Upper lobe of left lung (tissue), 6 donors: ENCODE results near the gene TPT1. TPM values are rescaled to one million over a fixed set of nuclear protein-coding genes. Genes with fewer than 3 reads are reported as not detected.

Experiments
- ATAC-seq, 2 donors: fragments of 200-7000 bp; cut with Tn5 transposase; one replicate each; pipeline ENCODE4 v1.9.1; 2022; ENCODE audit warnings: mild to moderate bottlenecking in 2 of 2, moderate library complexity in 2 of 2; ENCODE audit not compliant: low FRiP score in 2 of 2
- DNase-seq, 2 donors: peaks; one replicate each; pipeline ENCODE4 v3.0.0-alpha.2; 2019 to 2020
- H3K27ac ChIP-seq, 4 donors: fragments of 200-600 bp; sonication (generic); one replicate each; pipeline ENCODE4 v1.5.1; 2016 to 2019
- H3K27me3 ChIP-seq, 4 donors: fragments of 200-600 bp; sonication (generic); one replicate each; pipeline ENCODE4 v1.5.1; 2017 to 2019
- H3K36me3 ChIP-seq, 4 donors: fragments of 200-600 bp; sonication (generic); one replicate each; pipeline ENCODE4 v1.5.1; 2016 to 2019
- H3K4me1 ChIP-seq, 4 donors: fragments of 200-600 bp; sonication (generic); one replicate each; pipeline ENCODE4 v1.5.1; 2018 to 2019
- H3K4me3 ChIP-seq, 4 donors: fragments of 200-600 bp; sonication (generic); one replicate each; pipeline ENCODE4 v1.5.1; 2017 to 2019; ENCODE audit warnings: mild to moderate bottlenecking in 2 of 4, moderate library complexity in 1 of 4
- H3K9me3 ChIP-seq, 4 donors: fragments of 200-600 bp; sonication (generic); one replicate each; pipeline ENCODE4 v1.5.1; 2018 to 2019
- CTCF ChIP-seq, 6 experiments: fragments of 450-650 bp in 4 of 6; fragments of 200-600 bp in 2 of 6; sonication (generic) in 2 of 6; IDR thresholded peaks; one replicate each; pipeline ENCODE4 v1.5.1; 2016 to 2019; ENCODE audit warnings: antibody characterized with exemption in 6 of 6
- EP300 ChIP-seq, 4 donors: sonication (generic); formaldehyde crosslinking; IDR thresholded peaks; one replicate each; pipeline ENCODE4 v1.5.1; 2017; ENCODE audit warnings: antibody characterized with exemption in 4 of 4, control low read depth in 2 of 4
- POLR2A ChIP-seq, 4 donors: fragments of 450-650 bp; IDR thresholded peaks; one replicate each; pipeline ENCODE4 v1.5.1; 2016 to 2017; ENCODE audit warnings: antibody characterized with exemption in 4 of 4, mild to moderate bottlenecking in 2 of 4
- POLR2AphosphoS5 ChIP-seq, 2 donors: sonication (generic); formaldehyde crosslinking; IDR thresholded peaks; one replicate each; pipeline ENCODE4 v1.5.1; 2017; ENCODE audit warnings: antibody characterized with exemption in 2 of 2
- WGBS, 2 donors: methylation state at CpG; one replicate each; pipeline ENCODE4 v1.1.5; 2017 to 2018; 5-methylcytosine and 5-hydroxymethylcytosine counted together
- total RNA-seq, 6 donors: library from RNA; depleted of rRNA in 4 of 6; stranded (reverse); fragments of >200 nt in 4 of 6; gene quantifications; one replicate each; pipeline versions ENCODE4 v1.1.0 to v1.2.1, GENCODE V29; 2016 to 2021
- donor health status: DM: no; HTN: no; CAD: no; lungs with moderate emphysema.
- donor health status: DM: no; HTN: yes; CAD: no; lungs with severe emphysema.

The TPT1 gene
- total RNA-seq, 6 donors from 2014 or later, result 1,931 to 4,546 (median 2,844) TPM

DNA sequence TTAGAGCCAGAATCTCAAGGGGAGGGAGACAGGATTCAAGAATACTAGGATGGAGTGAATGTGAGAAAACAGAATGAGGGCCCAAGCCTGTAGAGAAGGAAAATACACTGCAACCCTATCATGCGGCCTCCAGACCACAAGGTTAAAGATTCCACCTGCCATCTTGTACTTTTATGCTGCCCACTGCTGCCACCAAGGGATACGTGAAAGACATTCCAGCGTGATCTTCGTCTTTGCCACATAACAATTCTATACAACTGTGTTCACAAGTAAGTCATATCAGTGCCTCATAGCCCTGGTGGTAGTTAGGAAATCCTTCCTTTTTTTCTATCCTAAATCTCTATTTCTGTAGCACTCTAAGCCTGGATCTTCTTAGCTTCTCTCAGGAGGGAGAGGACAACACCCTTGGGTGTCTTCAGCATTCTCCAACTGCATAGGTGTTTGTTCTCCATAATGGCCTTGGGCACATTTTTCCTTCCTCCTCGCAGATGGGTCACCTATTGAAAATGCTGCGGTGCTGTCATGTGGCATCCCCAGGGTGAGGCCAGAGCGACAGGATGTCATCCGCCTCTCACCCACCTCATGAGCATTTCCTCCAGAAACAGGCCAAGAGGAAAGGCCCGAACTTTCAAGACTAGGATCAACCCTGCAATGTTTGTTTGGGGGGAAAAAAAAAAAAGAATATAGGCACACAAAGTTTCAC is 13.6 kb downstream of the TPT1 start:
- H3K27me3 ChIP-seq, result no peaks in the 10 kb centered on the region
- H3K27ac ChIP-seq, result peak overlapping the region in 3 of 4 donors; percentile 0 to 62 (median 50)
- DNase-seq (no peak), ATAC-seq (no peak)
- no peak overlapping the region for H3K4me3 ChIP-seq
- TF ChIP-seq EP300 (IDR thresholded peaks at IDR 0.05), result no peak
- TF ChIP-seq POLR2A (IDR thresholded peaks at IDR 0.05), result no peak
- TF ChIP-seq CTCF (IDR thresholded peaks at IDR 0.05), result no peak
- no peak for TF ChIP-seq POLR2AphosphoS5 (IDR thresholded peaks at IDR 0.05)
- H3K4me1 ChIP-seq, result peaks cover 33 to 48% (median 40%) of the 10 kb centered on the region in 4 donors
- H3K9me3 ChIP-seq, result no peaks in the 10 kb centered on the region
- WGBS, 2 donors, result 63 to 77% methylated on average over 9 of the region's 9 CpGs
- no peaks in the 10 kb centered on the region for H3K36me3 ChIP-seq

DNA sequence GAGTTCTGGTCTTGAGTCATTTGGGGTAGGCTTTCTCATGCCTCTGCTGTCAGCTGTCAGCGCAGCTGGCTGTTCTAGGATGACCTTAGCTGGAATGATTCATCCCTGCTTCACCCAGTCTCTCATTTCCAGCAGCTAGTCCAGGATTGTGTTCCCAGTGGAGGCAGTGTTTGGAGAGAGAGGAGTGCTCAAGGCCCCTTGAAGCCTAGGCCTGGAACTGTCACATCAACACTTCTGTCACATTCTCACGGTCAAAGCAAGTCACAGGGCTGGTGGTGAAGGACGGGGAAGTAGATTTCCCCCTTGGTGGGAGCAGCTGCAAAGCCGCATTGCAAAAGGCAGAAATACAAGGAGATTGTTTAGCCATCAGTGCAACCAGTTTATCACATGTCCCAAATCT is 15.2 kb downstream of the TPT1 start:
- H3K4me1 ChIP-seq, result peaks cover 28 to 41% (median 35%) of the 10 kb centered on the region in 4 donors
- peak; percentile 53 to 71 for TF ChIP-seq POLR2AphosphoS5 (IDR thresholded peaks at IDR 0.05)
- TF ChIP-seq CTCF (IDR thresholded peaks at IDR 0.05), result no peak
- no peak for TF ChIP-seq POLR2A (IDR thresholded peaks at IDR 0.05)
- no peak for TF ChIP-seq EP300 (IDR thresholded peaks at IDR 0.05)
- H3K36me3 ChIP-seq, result no peaks in the 10 kb centered on the region
- no peak overlapping the region for H3K4me3 ChIP-seq
- no peaks in the 10 kb centered on the region for H3K9me3 ChIP-seq
- H3K27me3 ChIP-seq, result no peaks in the 10 kb centered on the region
- peak in 1 of 2 donors; percentile 37 for DNase-seq
- peak; percentile 47 to 75 for ATAC-seq
- WGBS, 2 donors, result 54 to 68% methylated on average over 4 of the region's 4 CpGs
- peak overlapping the region; percentile 15 to 62 (median 44) for H3K27ac ChIP-seq

DNA sequence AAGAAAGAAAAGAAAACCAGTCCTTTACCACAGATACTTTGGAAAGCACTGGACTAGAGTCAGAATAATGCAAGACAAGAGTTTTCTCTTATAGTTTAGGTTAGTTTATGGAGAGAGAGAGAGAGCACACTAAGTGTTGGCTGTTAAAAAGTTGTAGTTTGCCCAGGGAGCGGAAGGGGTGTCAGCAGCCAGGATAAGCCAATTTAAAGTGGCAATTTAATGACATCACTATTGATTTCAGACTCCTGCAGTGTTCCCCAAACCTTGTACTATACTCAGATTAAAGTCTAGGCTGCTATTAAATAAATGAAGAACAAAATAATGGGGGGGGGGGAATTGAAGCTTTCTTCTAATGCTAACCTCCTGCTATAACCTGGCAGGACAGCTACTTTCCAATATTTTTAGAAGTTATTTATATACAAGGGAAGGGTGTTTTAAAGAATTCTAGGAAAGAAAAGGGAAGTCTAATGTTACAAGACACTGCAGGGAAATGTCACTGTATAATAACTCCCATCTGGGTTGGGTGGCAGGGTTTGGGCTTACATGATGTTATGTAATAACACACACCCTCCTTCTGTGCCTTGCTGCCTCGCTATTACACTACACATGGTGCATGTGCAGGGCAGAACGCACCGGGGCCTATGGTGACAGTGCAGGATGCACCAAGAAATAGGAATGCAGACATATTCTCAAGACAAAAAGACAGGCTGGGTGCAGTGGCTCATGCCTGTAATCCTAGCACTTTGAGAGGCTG is 19.9 kb downstream of the TPT1 start:
- peaks cover 4 to 17% (median 10%) of the 10 kb centered on the region in 4 donors for H3K4me1 ChIP-seq
- ATAC-seq, result peak in 1 of 2 donors; percentile 79
- H3K27ac ChIP-seq, result no peak overlapping the region
- TF ChIP-seq EP300 (IDR thresholded peaks at IDR 0.05), result no peak
- no peak for TF ChIP-seq POLR2A (IDR thresholded peaks at IDR 0.05)
- no peak overlapping the region for H3K4me3 ChIP-seq
- no peak for DNase-seq
- no peaks in the 10 kb centered on the region for H3K27me3 ChIP-seq
- no peaks in the 10 kb centered on the region for H3K9me3 ChIP-seq
- WGBS, 2 donors, result 44 to 71% methylated on average over 4 of the region's 4 CpGs
- no peaks in the 10 kb centered on the region for H3K36me3 ChIP-seq

DNA sequence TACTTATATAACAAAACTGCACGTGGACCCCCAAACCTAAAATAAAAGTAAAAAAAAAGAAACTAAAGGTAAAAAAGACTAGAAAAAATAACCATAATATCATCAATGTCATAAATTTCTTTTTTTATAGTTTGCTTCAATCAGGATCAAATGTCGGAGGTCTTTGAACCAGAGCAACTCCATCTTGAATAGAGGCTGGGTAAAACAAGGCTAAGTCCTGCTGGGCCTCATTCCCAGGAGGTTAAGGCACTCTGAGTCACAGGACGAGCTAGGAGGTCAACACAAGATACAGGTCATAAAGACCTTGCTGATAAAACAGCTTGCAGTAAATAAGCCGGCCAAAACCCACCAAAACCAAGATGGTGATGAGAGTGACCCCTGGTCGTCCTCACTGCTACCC is 24.0 kb downstream of the TPT1 start:
- no peak for DNase-seq
- no peak overlapping the region for H3K27ac ChIP-seq
- no peak overlapping the region for H3K4me3 ChIP-seq
- no peak for ATAC-seq
- H3K9me3 ChIP-seq, result no peaks in the 10 kb centered on the region
- H3K27me3 ChIP-seq, result no peaks in the 10 kb centered on the region
- H3K4me1 ChIP-seq, result peaks cover under 1 to 14% (median 8%) of the 10 kb centered on the region in 4 donors
- WGBS, 2 donors, result 94 to 96% methylated on average over 5 of the region's 5 CpGs
- no peaks in the 10 kb centered on the region for H3K36me3 ChIP-seq
- TF ChIP-seq POLR2A (IDR thresholded peaks at IDR 0.05) (no peak), CTCF (IDR thresholded peaks at IDR 0.05) (no peak), POLR2AphosphoS5 (IDR thresholded peaks at IDR 0.05) (no peak), EP300 (IDR thresholded peaks at IDR 0.05) (no peak)

DNA sequence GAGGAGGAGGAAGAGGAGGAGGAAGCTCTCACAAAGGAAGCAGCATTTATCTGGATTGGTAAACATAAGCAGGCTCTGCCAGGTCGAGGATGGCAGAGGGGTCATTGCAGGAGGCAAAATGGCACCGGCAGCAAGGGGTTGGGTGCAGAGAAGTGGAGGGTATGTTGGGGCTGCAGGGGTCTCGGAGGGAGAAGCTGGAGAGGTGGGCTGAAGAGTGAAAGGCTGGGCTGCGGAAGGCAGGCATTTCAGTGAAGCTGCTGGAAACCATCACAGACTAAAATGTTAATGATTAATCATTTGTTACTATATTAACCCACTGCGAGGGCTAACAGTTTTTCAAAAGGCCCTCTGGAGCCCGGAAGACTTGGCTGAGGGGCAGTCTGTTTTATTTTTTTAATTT is 24.6 kb downstream of the TPT1 start:
- ATAC-seq, result no peak
- WGBS, 2 donors, result 44 to 47% methylated on average over 6 of the region's 6 CpGs
- peaks cover 7 to 17% (median 12%) of the 10 kb centered on the region in 4 donors for H3K4me1 ChIP-seq

More for the DNA sequence above, 24.6 kb downstream of the TPT1 start:
- Histone ChIP-seq H3K36me3 (no peaks in the 10 kb centered on the region), H3K9me3 (no peaks in the 10 kb centered on the region), H3K27ac (no peak overlapping the region), H3K27me3 (no peaks in the 10 kb centered on the region), H3K4me3 (no peak overlapping the region)
- no peak for TF ChIP-seq POLR2AphosphoS5 (IDR thresholded peaks at IDR 0.05)
- DNase-seq, result no peak
